Caco-2 (cell line): Measurements from ENCODE around the gene RTKN2. TPM values are rescaled to one million over a fixed set of nuclear protein-coding genes. Genes with fewer than 3 reads are reported as not detected.

Experiments
- BruUV-seq: library from RNA; stranded (reverse); fragments of 400-500 nt; replicated peaks from 2 replicates; lab custom pipeline; 2021; lab: Mats Ljungman, UMichigan
- CTCF ChIA-PET: fragments of 300-600 bp; sonication (Branson Sonifier 250); formaldehyde crosslinking; loops from one replicate; lab custom pipeline; 2022; ENCODE audit warnings: antibody characterized with exemption; lab: Charles Lee
- POLR2A ChIA-PET: fragments of 300-600 bp; sonication (Branson Sonifier 250); formaldehyde crosslinking; loops from one replicate; lab custom pipeline; 2022; ENCODE audit warnings: antibody characterized with exemption; lab: Charles Lee
- DNase-seq, 2 experiments: peaks; one replicate each; pipeline versions ENCODE4 v3.0.0 to v3.0.0-alpha.2; 2020 to 2022
- H3K27me3 ChIP-seq: replicated peaks from 2 replicates; pipeline ENCODE4 v1.6.0; 2011; ENCODE audit warnings: low read length; ENCODE audit not compliant: control insufficient read depth, insufficient read depth
- H3K36me3 ChIP-seq: 2 replicates; pipeline ENCODE4 v1.5.1; 2011; ENCODE audit warnings: low read length; ENCODE audit not compliant: control insufficient read depth, insufficient read depth
- H3K4me1 ChIP-seq: fragments of 250-450 bp; sonication (Bioruptor Pico); 2 replicates; pipeline ENCODE4 v1.5.1; 2020; ENCODE audit warnings: mild to moderate bottlenecking
- H3K4me3 ChIP-seq: 2 replicates; pipeline ENCODE4 v1.5.1; 2011; ENCODE audit warnings: low read depth, mild to moderate bottlenecking, control low read depth, low read length
- H3K9me3 ChIP-seq: fragments of 250-450 bp; sonication (Bioruptor Pico); 2 replicates; pipeline ENCODE4 v1.5.1; 2020; ENCODE audit warnings: mild to moderate bottlenecking, moderate library complexity
- H3K27ac Mint-ChIP-seq: one replicate; pipeline ENCODE4 v1.8.0; 2022; ENCODE audit warnings: mixed read lengths; ENCODE audit not compliant: unreplicated experiment
- H3K27me3 Mint-ChIP-seq: one replicate; pipeline ENCODE4 v1.8.0; 2022; ENCODE audit warnings: mixed read lengths; ENCODE audit not compliant: insufficient read depth, unreplicated experiment
- H3K36me3 Mint-ChIP-seq: one replicate; pipeline ENCODE4 v1.8.0; 2022; ENCODE audit warnings: mild to moderate bottlenecking, mixed read lengths; ENCODE audit not compliant: insufficient read depth, unreplicated experiment
- H3K4me1 Mint-ChIP-seq: one replicate; pipeline ENCODE4 v1.8.0; 2022; ENCODE audit warnings: low read depth, mixed read lengths; ENCODE audit not compliant: unreplicated experiment
- H3K4me3 Mint-ChIP-seq: one replicate; pipeline ENCODE4 v1.8.0; 2022; ENCODE audit warnings: mild to moderate bottlenecking, moderate library complexity, mixed read lengths; ENCODE audit not compliant: unreplicated experiment
- H3K9me3 Mint-ChIP-seq: one replicate; pipeline ENCODE4 v1.8.0; 2022; ENCODE audit warnings: mixed read lengths; ENCODE audit not compliant: unreplicated experiment
- CTCF ChIP-seq, 2 experiments: fragments of 200-600 bp in 1 of 2; IDR thresholded peaks; 1 replicate in 1 of 2; 2 replicates in 1 of 2; pipeline versions ENCODE4 v1.5.1 to v1.8.0; 2011 to 2022; ENCODE audit warnings: antibody characterized with exemption in 1 of 2, control low read depth in 1 of 2, inconsistent platforms in 1 of 2, low read depth in 1 of 2, low read length in 1 of 2, mild to moderate bottlenecking in 1 of 2, moderate library complexity in 1 of 2; ENCODE audit not compliant: insufficient read depth in 1 of 2, severe bottlenecking in 1 of 2, unreplicated experiment in 1 of 2
- intact Hi-C: fragments of 100-400 bp; cut with micrococcal nuclease; formaldehyde crosslinking; loops from one replicate; pipeline ENCODE4 v1.10.0; 2022; ENCODE audit not compliant: unreplicated experiment
- total RNA-seq: library from RNA; stranded (reverse); gene quantifications from 2 replicates; pipeline ENCODE4 v1.2.3, GENCODE V29; 2022

The RTKN2 gene
- total RNA-seq, 1 experiment from 2014 or later: 37.1 TPM

GRCh38 chr10:62305813-62306212 lies 37.2 kb upstream of the RTKN2 start:
- Mint-ChIP-seq H3K27me3 (peaks cover 20% of the 10 kb centered on the region), H3K36me3 (no peaks in the 10 kb centered on the region), H3K27ac (no peak overlapping the region), H3K4me1 (no peaks in the 10 kb centered on the region), H3K9me3 (no peaks in the 10 kb centered on the region), H3K4me3 (no peak overlapping the region)
- DNase-seq: no peak
- POLR2A ChIA-PET: no interaction called here
- no peak for TF ChIP-seq CTCF (IDR thresholded peaks at IDR 0.05; ENCODE audit: insufficient read depth in 1 of 2, low read depth in 1 of 2, low read length in 1 of 2, severe bottlenecking in 1 of 2, unreplicated experiment in 1 of 2)
- no peaks in the 10 kb centered on the region; the same call in none of the 2 replicates for H3K27me3 ChIP-seq
- intact Hi-C loops: no loop called here
- H3K36me3 ChIP-seq: no peaks in the 10 kb centered on the region
- H3K4me1 ChIP-seq: no peaks in the 10 kb centered on the region
- peaks cover 7% of the 10 kb centered on the region for H3K9me3 ChIP-seq
- H3K4me3 ChIP-seq: no peak overlapping the region
- BruUV-seq: no TSS peak
- CTCF ChIA-PET: no interaction called here

DNA sequence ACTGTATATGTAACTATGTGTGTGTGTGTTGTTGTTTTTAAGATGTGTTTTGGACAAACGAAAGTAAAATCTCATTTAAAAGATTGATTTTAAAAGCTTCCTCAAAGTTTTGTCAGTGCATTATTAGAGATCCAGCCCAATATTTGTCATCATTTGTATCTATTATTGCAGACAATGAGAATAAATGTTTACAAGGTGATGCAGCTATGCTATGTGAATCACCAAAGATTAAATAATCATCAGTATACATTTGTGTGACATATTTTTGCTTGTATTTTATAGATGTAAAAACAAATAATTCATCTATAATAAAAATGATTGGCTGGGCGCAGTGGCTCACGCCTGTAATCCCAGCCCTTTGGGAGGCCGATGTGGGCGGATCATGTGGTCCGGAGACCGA lies 35.3 kb upstream of the RTKN2 start:
- Mint-ChIP-seq H3K9me3 (no peaks in the 10 kb centered on the region), H3K27ac (no peak overlapping the region), H3K4me1 (no peaks in the 10 kb centered on the region), H3K27me3 (peaks cover 18% of the 10 kb centered on the region), H3K36me3 (no peaks in the 10 kb centered on the region), H3K4me3 (no peak overlapping the region)
- Histone ChIP-seq H3K4me1 (no peaks in the 10 kb centered on the region), H3K4me3 (no peak overlapping the region), H3K36me3 (no peaks in the 10 kb centered on the region), H3K27me3 (no peaks in the 10 kb centered on the region; the same call in 1 of the 2 replicates), H3K9me3 (peaks cover 8% of the 10 kb centered on the region)
- no peak for TF ChIP-seq CTCF (IDR thresholded peaks at IDR 0.05; ENCODE audit: insufficient read depth in 1 of 2, low read depth in 1 of 2, low read length in 1 of 2, severe bottlenecking in 1 of 2, unreplicated experiment in 1 of 2)
- intact Hi-C loops: no loop called here
- BruUV-seq: no TSS peak
- ChIA-PET POLR2A (no interaction called here), CTCF (no interaction called here)
- no peak for DNase-seq

DNA sequence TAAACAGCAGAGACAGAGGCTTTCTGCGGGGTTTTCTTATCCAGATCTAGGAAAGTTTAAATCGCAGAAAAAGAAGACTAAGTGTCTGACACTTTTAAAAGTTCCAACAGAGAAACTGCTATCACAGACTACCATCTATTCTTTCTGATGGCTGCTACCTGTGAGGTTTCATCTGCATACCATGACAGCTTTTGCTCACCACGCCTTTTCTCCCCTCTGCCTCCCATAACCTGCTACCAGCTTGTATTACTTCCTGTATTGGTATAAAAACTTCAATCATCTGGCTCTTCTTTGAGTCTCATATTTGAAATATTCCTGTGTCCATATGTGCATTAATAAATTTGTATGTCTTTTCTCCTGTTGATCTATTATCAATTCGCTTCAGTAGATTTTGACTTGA lies 34.1 kb upstream of the RTKN2 start:
- no peak overlapping the region for H3K27ac Mint-ChIP-seq

More for the DNA sequence above, 34.1 kb upstream of the RTKN2 start:
- no TSS peak for BruUV-seq
- Mint-ChIP-seq H3K27me3 (peaks cover 15% of the 10 kb centered on the region), H3K4me1 (no peaks in the 10 kb centered on the region), H3K4me3 (no peak overlapping the region), H3K36me3 (no peaks in the 10 kb centered on the region), H3K9me3 (no peaks in the 10 kb centered on the region)
- ChIA-PET CTCF (no interaction called here), POLR2A (no interaction called here)
- Histone ChIP-seq H3K27me3 (no peaks in the 10 kb centered on the region; the same call in 1 of the 2 replicates), H3K4me1 (no peaks in the 10 kb centered on the region), H3K4me3 (no peak overlapping the region), H3K36me3 (no peaks in the 10 kb centered on the region), H3K9me3 (peaks cover 8% of the 10 kb centered on the region)
- no peak for TF ChIP-seq CTCF (IDR thresholded peaks at IDR 0.05; ENCODE audit: insufficient read depth in 1 of 2, low read depth in 1 of 2, low read length in 1 of 2, severe bottlenecking in 1 of 2, unreplicated experiment in 1 of 2)
- intact Hi-C loops: no loop called here
- no peak for DNase-seq
